HG03432 (cell line): Measurements from ENCODE around the gene ALG14.

Experiments
- ATAC-seq: cut with Tn5 transposase; IDR thresholded peaks from one replicate; pipeline ENCODE4 v1.9.1; 2021; ENCODE audit warnings: mild to moderate bottlenecking, moderate library complexity; ENCODE audit not compliant: unreplicated experiment

Gene ALG14

DNA sequence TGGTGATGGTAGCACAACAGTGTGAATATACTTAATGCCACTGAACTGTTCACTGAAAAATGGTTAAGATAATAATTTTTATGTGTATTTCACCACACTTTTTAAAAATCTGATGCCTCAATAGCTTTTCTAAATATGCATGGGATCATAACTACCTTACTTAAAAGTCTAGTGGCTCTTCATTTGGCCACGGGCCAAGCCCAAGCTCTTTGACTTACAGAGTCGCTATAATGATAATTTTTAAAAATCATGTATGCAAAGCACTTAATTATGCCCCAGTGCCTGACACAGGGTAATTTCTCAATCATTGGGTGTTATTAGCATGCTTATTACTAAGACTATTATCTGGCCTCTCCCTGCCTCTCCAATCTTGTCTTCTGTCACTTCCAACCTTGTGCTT lies 138.2 kb downstream of the ALG14 start:
- ATAC-seq = no peak

DNA sequence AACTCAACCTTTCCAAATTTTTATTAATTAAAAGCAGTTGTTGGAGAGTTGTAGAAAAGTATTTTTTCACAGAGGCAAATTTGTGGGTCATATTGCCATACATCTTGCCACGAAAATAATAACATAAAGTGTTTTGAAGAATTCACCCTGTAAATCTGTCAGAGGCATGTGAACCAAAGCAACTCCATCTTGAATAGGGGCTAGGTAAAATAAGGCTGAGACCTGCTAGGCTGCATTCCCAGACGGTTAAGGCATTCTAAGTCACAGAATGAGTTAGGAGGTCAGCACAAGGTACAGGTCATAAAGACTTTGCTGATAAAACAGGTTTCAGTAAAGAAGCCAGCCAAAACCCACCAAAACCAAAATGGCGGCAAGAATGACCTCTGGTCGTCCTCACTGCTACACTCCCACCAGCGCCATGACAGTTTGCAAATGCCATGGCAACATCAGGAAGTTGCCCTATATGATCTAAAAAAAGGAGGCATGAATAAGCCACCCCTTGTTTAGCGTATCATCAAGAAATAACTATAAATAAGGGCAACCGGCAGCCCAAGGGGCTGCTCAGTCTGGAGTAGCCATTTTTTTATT lies 141.4 kb downstream of the ALG14 start:
- no peak for ATAC-seq

DNA sequence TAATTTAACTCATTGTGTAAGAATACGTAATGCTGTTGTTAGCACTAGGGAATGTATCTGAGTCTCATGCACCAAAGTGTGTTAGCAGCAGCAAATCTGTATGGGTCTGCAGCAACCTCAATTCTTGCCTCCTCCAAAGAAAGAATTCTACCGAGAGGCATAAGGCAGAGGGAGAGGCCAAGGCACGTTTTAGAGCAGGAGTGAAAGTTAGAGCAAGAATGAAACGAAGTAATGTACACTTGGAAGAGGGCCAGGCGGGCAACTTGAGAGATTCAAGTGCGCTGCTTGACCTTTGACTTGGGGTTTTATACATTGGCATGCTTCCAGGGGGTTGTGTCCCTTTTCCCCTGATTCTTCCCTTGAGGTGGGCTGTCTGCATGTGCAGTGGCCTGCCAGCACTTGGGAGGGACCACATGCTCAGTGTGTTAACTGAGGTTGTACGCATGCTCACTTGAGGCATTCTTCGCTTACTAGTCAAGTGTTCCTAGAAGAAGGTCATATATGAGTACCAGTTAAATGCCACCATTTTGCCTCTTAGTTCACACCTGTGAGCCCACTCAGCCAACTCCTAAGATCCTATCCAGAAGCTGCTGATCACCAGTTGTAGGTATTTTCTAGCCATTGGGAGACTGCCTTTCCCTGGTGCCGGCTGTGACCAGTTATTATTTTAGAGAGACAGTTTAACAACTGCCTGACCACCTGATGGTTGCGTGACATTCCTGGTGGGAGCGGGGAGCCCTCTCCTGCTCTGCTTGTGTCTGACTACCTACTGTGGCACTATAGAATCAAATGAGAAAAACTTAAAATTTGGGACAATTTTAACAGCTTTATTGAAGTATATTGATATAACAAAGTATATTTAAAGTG lies 143.2 kb downstream of the ALG14 start:
- ATAC-seq = no peak

DNA sequence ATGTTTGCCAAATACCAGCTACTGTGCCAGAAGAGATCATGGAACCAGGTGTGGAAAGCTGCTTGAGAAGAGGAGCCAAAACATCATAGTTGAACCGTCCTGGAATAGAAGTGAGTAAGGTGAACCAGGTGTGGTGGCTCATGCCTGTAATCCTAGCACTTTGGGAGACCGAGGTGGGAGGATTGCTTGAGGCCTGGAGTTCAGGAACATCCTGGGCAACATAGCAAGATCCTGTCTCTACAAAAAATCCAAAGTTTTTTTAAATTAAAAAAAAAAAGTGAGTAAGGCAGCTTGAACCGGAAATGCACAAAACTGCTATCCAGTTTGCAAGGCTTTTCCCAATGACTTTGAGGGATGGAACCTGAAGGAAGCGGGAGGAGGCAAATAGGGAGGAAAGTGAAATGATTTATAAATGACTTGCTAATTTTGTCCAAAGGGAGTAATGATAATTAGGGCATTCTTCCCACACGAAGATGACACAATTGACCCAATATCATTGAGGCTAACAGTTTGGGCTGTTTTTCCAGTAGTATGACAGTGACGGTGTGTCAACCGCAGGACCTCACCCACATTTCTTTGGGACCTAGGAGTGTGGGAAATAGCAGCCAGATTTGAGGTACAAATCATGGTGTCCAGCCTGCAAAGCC lies 144.3 kb downstream of the ALG14 start:
- no peak for ATAC-seq

DNA sequence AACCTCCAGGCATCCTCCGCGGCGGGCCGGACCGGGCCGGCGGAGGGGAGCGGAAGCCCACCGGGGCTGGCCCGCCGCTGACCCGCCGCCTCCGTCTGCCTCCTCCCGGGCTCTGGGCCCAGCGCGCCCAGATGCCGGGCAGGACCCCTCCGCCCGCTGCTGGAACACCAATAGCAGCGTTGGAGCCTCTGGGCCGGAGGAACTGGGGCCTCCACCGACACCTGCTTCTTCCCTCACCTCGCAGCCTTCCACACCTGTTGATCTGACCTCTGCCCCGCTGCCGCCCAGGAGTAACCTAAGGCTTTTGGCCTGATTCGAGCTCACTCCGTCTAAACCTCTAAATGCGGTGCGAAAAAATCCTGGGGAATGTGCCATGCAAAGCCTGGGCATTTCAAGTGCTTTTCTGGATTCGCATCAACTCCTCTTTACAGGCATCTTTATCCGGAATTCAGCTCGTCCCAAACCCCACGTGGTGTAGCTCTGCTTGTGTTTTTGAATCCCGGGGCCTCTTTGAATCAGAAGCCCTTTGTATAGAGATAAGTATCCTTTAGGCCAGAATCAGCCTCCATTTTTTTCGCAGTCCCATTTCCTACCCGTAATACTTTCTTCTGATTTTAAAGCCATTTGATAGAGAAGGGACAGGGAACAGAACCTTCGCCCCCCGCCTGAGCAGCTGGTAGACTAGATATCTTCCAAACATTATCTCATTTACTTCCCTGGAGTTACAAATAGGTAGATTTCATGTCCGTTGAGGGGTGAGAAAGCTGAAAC lies 145.2 kb downstream of the ALG14 start:
- ATAC-seq = peak; percentile 27

DNA sequence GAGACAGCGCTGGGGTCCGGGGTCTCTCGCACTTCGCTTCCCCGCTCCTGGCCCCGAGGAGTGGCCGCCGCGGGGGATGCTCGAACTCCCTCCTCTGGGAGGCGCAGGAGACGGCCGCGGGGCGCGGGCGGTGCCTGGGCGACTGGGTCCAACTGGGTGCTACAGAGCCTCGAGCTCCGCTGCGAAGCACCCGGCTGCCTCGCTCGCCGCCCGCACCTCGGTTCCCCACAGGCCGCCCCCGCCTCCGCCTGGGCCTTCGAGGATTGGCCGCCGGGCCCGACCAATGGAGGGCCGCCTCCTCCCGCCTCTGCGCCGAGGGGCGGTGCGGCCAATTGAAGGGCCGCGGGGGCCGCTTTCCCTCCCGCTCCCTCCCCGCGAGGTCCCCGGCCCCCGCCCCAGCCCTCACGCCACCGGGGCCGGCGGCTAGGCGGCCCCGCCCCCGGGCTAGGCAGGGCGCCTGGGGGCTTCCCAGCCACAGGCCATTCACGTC lies 145.8 kb downstream of the ALG14 start, which contains the start of gene CNN3:
CNN3 (minus strand) TSS at position 196 of the 490 bp plus-strand sequence. CDS start 216 bp downstream, outside the sequence.
- ATAC-seq = peak; percentile 90

DNA sequence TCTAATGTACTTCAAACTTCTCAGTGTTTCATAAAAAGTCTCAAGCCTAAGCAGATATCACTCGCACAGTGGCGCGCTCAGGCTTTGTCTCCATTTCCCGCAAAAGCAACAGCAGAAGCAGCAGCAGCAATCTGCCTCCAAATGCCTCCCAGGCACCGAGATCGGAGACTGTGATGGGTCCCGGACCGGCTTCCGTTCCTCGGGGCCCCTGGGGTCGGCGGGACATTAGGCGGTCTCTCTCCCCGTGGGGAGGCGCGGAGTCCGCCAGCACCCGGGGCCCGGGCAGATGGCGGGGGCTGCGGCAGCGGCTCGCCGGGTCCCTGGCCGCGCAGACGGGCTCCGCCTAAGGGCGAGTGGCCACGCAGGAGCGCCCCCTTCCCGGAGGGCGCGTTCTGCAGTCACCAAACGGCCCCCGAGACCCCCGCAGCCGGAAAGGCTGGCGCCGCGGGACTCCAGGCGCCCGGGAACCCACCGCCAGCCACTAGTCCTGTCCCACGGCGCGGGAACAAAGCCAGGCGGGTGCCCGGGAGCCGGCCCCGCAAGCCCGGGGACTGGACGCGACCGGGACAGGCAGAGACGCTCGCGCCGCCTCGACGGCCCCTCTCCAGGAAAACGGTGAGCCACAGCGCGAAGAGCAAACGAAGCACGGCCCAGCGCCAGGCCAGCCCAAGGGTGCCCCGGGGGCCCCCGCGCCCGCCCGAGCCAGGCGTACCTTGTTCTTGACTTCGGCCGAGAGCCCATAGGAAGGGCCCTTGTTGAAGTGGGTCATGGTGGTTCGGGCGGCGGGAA lies 146.4 kb downstream of the ALG14 start:
- peak; percentile 32 for ATAC-seq

DNA sequence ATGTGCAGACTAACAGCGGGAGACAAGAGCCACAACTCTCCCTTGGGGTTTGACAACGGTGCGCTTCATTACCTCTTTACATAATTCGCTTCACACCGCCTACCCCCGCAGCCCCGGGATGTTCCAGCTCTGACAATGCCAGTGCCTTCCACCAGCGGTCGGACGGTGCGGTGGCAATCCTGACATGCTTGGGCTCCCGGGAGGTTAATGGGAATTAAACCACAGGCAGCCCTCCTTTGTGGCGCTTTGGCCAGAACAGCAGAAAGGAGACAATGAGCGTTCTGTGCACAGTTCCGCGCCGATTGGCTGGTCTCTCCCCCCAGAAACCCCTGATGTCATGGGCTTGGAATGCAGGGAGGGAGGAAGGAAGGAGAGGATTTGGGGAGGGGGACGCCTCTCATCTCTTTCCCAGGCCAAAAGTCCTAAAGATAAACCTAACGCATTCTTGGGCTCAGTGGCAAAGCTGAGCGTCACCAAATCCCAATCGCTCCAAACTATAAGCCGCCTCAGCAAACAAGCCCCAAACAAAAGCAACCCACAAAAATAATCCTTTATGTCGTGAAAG lies 147.1 kb downstream of the ALG14 start:
- peak; percentile 22 for ATAC-seq

DNA sequence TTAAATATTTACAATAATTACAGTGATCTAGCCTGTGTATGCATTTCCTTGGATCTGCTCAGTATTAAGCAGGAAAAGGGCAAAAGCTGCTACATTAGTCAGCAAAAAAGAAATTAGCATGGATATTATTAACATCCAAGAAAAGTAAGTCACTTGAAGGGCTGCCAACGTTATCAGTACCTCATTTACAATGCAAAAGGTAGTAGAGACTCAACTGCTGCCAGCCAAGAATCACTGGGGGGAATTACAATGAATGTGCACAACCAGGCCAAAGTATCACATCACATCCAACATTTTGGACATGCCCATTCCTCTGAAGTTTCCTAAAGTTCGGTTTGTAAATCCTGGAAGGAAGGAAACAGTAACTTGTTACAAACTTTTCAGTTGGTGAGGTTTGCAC lies 147.7 kb downstream of the ALG14 start:
- no peak for ATAC-seq
